ENCODE results near the gene COQ8A.
"Not testable (repeated sequence)": the region's sequence is repeated elsewhere in the genome, so short reads cannot be mapped to it uniquely, and the experiment has no call there.

COQ8A gene

GRCh38 chr1:226929260-226930111 lies 10.6 kb upstream of the COQ8A start:
- DNase-seq, result not testable (repeated sequence)

DNA sequence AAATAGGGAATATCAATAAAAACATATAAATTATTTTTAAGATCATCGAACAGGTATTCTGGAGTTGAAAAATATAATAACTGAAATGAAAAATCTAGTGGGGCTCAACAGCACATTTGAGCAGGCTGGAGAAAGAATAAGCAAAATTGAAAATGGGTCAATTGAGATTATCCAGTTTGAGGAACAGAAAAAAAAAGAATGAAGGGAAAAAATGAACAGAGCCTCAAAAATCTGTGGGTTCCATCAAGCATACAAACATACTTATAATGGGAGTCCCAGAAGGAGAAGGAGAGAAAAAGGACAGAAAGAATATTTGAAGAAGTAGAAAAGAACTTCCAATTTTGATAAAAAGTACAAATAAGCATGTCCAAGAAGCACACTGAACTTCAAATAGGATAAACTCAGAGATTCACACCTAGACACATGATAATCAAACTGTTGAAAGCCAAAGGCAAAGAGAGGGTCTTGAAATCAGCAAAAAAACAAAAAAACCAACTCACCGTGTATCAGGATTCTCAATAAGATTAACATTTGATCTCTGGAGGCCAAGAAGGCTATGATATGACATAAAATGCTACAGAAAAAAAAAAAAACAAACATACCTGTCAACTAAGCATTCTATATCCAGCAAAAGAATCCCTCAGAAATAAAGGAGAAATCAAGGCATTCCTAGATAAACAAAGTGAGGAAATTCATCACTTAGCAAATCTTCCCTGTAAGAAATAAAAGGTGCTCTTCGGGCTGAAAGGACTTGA lies 5.4 kb upstream of the COQ8A start:
- DNase-seq, result no peak

DNA sequence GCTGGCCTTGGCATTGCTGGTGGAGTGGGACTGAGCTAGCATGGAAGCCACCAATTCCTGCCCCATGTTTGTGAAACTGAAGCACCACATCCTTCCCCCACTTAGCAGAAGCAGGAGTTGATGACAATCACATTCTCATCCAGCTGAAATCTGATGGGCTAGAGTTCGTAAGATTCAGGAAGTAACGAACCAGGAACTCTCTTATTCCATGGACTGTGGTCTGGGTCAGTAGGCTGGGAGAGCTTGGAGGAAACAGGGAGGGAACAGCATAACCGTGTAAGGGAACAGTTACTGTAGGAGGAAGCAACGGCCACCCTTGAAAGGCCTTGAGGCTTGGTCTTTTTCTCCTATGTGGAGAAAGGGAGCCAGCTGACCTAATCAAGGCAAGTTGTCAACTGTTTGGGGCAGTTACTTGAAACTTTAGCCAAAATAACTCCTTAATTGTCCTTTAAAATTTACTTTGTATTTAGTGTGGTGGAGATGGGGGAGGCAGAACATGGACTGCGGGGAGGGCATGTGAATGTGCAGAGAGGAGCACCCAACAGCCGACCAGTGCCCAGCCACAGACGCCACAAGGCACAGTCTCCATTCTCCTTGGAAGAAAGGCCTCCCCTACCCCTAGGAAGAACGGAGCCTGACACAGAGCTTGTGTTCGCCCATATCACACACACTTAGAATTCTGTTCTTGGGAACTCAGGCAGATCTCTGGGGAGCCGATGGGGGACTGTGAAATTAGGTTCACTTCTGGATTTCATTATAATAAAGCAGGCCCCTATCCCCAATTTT lies 2.0 kb upstream of the COQ8A start:
- DNase-seq, result no peak

- DNase-seq, result no peak
These were observed 1.1 kb upstream of the COQ8A start for GRCh38 chr1:226938903-226939437.

GRCh38 chr1:226939438-226940028 lies 561 bp upstream of the COQ8A start:
- DNase-seq, result peak; percentile 62

GRCh38 chr1:226940806-226941067 lies 643 bp downstream of the COQ8A start:
- no peak for DNase-seq

- no peak for DNase-seq
These were observed 2.3 kb downstream of the COQ8A start for GRCh38 chr1:226942392-226942791.

DNA sequence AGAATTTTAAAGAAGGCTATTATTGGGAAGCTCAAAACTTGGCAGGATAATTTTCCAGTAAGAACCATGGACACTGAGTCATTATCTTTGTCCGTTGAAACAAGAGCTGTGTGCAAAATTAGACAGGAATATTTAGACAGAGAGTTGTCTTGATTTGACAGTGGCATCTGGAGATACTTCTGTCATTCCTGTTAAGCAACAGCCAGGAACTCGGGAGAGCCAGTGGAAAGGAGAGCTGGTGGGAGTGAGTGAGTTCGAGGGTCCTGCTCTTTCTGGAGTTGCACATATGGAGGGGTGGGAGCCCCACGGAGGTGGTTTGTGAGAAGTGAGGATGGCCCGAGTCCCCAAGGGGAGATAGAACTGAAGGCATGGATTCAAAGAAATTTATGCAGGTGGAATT lies 3.1 kb downstream of the COQ8A start:
- no peak for DNase-seq

GRCh38 chr1:226943927-226944326 lies 3.8 kb downstream of the COQ8A start:
- no peak for DNase-seq

DNA sequence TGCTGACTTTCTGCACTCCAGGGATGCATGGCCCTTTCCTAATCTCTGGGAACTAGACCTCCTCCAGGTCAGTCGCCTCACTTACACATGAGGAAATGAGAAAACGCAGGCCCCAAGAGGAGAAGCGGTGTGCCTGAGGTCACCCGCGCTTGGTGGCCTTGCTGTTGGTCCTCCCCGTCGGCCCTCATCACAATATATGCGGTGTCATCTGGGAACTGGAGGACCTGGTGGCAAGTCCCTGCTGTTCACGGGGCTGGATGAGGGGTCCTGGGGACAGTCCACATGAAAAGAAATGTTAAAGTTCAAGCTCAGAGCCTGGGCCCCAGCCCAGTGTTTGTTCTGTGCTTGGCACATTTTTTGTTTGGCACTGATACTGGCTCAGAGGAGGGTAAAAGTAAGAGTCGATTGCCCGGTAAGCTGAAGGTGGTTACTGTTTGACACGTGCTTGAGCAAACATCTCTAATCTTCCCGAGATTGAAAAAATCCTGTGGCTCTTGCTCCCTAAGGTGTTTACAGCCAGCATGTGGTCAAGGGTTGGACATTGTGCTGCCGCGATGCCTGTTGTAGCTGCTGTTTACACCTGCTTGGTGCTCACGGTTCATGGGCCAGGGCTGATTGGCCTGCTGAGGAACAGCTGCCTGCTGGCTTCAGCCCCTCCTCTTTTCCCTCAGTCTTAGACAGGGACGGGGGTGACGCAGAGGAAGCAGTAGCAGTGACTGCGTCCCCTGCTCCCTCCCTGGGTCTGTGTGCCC lies 5.2 kb downstream of the COQ8A start:
- no peak for DNase-seq

- no peak for DNase-seq
These were observed 5.8 kb downstream of the COQ8A start for GRCh38 chr1:226945858-226946245.

DNA sequence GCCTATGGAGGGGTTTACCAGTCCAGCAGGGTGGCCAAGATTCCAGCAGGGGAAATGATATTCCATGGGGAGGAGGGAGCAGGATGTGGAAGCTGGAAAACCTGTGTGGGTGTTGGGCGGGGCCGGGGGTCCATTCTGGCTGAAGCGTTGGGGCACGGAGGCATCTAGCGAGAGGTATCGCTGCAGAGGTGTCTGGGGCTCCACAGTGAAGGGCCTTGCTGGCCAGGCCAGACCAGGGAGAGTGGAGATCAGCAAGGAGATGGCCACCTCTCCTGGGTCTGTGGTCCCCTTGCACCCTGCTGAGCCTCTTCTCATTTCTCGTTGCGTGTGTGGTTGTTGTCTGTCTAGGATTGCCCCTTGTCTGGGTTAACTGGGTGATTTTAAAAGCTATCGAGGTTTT lies 6.2 kb downstream of the COQ8A start:
- no peak for DNase-seq

DNA sequence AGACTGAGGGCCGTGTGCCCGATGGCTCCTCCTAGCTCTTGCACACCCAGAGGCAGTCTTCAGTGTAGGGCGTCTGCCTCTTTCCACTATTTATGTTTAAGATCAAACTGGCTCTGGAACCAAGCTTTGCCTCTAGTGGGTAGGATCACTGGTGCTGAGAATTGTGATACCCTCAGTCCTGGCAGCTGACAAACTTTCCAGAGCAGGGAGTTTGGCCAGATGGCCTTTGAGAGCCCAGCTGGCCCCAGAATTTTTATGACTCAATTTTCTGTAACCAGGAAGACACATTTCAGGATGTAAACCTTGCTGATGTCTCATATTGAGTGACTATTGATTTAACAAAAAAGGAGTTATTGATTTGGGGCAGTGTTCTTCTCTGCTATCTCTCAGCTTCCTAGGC lies 6.7 kb downstream of the COQ8A start:
- DNase-seq, result no peak

DNA sequence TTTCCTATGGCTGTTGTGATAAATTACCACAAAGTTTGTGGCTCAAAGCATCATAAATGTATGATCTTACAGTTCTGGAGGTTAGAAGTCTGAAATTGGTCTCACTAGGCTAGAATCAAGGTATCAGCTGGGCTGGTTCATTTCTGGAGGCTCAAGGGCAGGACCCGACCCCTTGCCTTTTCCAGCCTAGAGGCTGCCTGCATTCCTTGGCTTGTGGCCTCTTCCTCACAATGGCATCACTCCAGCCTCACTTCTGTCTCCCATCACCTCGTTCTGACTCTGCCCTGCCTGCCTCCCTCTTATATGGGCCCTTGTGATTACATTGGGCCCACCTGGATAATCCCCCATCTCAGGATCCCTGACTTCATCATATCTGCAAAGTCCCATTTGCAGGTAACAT lies 8.0 kb downstream of the COQ8A start:
- no peak for DNase-seq

DNA sequence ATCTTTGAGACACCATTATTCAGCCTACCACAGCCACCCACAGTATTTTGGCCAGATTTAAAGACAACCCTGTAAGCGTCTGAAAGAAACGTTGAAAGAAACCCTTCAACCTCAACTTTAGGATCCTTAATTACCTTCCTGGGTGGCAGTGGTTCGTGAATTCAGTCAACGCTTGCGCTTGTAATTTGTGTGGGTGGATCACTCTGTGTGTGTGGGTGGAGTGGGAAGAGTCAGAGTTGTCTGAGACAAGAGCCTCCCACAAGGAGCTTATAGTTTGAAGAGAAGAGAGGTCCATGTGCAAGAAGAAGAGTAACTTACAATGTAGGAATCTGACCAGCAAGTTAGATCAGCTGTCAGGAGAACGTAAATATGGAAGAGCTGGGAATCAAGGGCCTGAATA lies 8.4 kb downstream of the COQ8A start:
- DNase-seq, result no peak

GRCh38 chr1:226948996-226949395 lies 8.9 kb downstream of the COQ8A start:
- DNase-seq, result no peak

GRCh38 chr1:226949401-226949800 lies 9.3 kb downstream of the COQ8A start:
- no peak for DNase-seq

DNA sequence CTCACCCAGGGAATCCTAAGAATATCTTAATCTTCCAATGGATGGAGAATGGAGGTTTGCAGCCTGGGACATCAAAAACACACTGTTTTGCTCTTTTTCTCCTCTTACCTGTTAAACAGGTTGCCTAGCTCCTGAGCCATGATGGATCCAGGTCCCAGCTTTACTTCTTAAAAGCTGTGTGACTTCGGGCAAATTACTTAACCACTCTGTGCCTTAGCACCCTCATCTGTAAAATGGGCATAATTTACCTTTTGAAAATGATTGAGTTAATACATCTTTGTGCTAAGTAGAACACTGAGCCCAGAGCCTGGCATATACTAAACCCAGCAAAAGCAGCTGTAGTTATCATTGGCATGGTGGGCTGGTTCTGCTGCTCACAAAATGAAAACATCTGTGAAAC lies 10.2 kb downstream of the COQ8A start:
- DNase-seq, result no peak

GRCh38 chr1:226950871-226951270 lies 10.8 kb downstream of the COQ8A start:
- DNase-seq, result no peak

GRCh38 chr1:226951286-226952117 lies 11.4 kb downstream of the COQ8A start:
- DNase-seq, result no peak

DNA sequence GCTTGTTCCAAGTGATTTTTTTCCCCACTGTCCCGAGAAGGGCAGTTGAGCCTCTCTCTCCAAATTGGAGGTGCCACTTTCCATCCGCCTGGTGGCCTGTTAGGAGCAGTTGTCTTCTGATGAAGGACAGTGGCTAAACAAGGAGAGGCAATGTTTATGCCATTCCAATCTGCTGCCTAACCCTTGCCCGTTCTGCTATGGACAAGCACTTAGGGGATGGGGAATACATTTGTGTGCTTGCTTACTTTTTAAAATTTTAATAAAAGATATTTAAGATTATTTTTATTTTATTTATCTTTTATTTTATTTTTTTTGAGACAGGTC lies 12.0 kb downstream of the COQ8A start:
- no peak for DNase-seq
